ENCODE data around the gene DBNL.

Gene DBNL

GRCh38 chr7:44107961-44108767, 63.7 kb downstream of the DBNL start:
- no peak overlapping the region for H3K4me3 Mint-ChIP-seq
- ATAC-seq (replicated peaks) (no peak), DNase-seq (no peak)
- peak overlapping the region; percentile 56 for H3K27ac Mint-ChIP-seq
- H3K36me3 Mint-ChIP-seq = peaks cover 18 to 24% of the 10 kb centered on the region in 2 donors
- H3K27me3 Mint-ChIP-seq = no peaks in the 10 kb centered on the region
- no peaks in the 10 kb centered on the region for H3K9me3 Mint-ChIP-seq
- H3K4me1 Mint-ChIP-seq = peaks cover 22 to 23% of the 10 kb centered on the region in 2 donors

- H3K36me3 Mint-ChIP-seq = peaks cover 26 to 32% of the 10 kb centered on the region in 2 donors
- H3K9me3 Mint-ChIP-seq = no peaks in the 10 kb centered on the region
- no peaks in the 10 kb centered on the region for H3K27me3 Mint-ChIP-seq
- DNase-seq = no peak
- H3K27ac Mint-ChIP-seq = no peak overlapping the region
- peaks cover 16 to 20% of the 10 kb centered on the region in 2 donors for H3K4me1 Mint-ChIP-seq
- ATAC-seq (replicated peaks) = peak in 1 of 2 donors; percentile 21
- H3K4me3 Mint-ChIP-seq = no peak overlapping the region
These were observed 64.6 kb downstream of the DBNL start for GRCh38 chr7:44108768-44109750.

GRCh38 chr7:44109991-44110390, 65.5 kb downstream of the DBNL start:
- Mint-ChIP-seq H3K4me1 (peaks cover 16 to 20% of the 10 kb centered on the region in 2 donors), H3K9me3 (no peaks in the 10 kb centered on the region), H3K27ac (no peak overlapping the region), H3K27me3 (no peaks in the 10 kb centered on the region), H3K4me3 (no peak overlapping the region), H3K36me3 (peaks cover 30 to 41% of the 10 kb centered on the region in 2 donors)
- ATAC-seq (replicated peaks) (no peak), DNase-seq (no peak)

- no peak for ATAC-seq (replicated peaks)
- no peak for DNase-seq
- no peaks in the 10 kb centered on the region for H3K9me3 Mint-ChIP-seq
- peaks cover 8 to 10% of the 10 kb centered on the region in 2 donors for H3K4me1 Mint-ChIP-seq
- H3K36me3 Mint-ChIP-seq = peaks cover 31 to 48% of the 10 kb centered on the region in 2 donors
- H3K27me3 Mint-ChIP-seq = no peaks in the 10 kb centered on the region
- H3K27ac Mint-ChIP-seq = no peak overlapping the region
- no peak overlapping the region for H3K4me3 Mint-ChIP-seq
These were observed 66.5 kb downstream of the DBNL start for GRCh38 chr7:44110719-44111635.
